GM12891 (cell line): ENCODE results near the gene ILK.
A peak's percentile ranks its signal among the peaks of the same experiment; 100 is the strongest.

Experiments
- DNase-seq: peaks from one replicate; pipeline ENCODE4 v3.0.0; 2011; ENCODE audit warnings: low spot score; ENCODE audit not compliant: insufficient read length
- FAIRE-seq: peaks from 2 replicates; lab custom pipeline; 2011; peaks lifted over from hg19 to GRCh38; lab: Jason Lieb, UNC
- PAX5 ChIP-seq: IDR thresholded peaks from 2 replicates; pipeline ENCODE4 v1.6.1; 2011; ENCODE audit warnings: low read length, moderate library complexity, mild to moderate bottlenecking; ENCODE audit not compliant: insufficient read depth, severe bottlenecking
- POLR2A ChIP-seq: IDR thresholded peaks from 2 replicates; pipeline ENCODE4 v1.6.1; 2011; ENCODE audit warnings: low read depth, low read length, control low read depth
- POLR2AphosphoS5 ChIP-seq: IDR thresholded peaks from 2 replicates; pipeline ENCODE4 v1.6.1; 2011; ENCODE audit warnings: low read depth, low read length, control low read depth
- POU2F2 ChIP-seq: IDR thresholded peaks from 2 replicates; pipeline ENCODE4 v1.6.1; 2011; ENCODE audit warnings: low read depth, mild to moderate bottlenecking, control low read depth, low read length, moderate library complexity
- SPI1 ChIP-seq: IDR thresholded peaks from 2 replicates; pipeline ENCODE4 v1.6.1; 2011; ENCODE audit warnings: low read depth, low read length, control low read depth
- TAF1 ChIP-seq: IDR thresholded peaks from 2 replicates; pipeline ENCODE4 v1.6.1; 2011; ENCODE audit warnings: low read depth, low read length, control low read depth

Gene ILK

DNA sequence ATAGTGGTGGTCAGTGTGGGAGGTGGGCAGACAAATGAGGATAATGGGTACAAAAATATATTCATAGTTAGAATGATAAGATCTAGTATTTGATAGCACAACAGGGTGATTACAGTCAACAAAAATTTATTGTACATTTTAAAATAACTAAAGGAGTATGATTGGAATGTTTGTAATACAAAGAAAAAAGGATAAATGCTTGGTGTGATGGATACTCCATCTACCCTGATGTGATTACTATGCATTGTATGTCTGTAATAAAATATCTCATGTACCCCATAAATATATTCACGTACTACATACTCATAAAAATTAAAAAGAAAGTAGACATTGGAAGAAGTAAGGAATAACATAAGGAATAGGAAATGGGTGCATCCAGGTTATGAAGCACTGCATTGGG is 15.6 kb upstream of the ILK start:
- FAIRE-seq (no peak), DNase-seq (no peak)
- TF ChIP-seq POLR2A: no peak
- no peak for TF ChIP-seq SPI1
- no peak for TF ChIP-seq TAF1

DNA sequence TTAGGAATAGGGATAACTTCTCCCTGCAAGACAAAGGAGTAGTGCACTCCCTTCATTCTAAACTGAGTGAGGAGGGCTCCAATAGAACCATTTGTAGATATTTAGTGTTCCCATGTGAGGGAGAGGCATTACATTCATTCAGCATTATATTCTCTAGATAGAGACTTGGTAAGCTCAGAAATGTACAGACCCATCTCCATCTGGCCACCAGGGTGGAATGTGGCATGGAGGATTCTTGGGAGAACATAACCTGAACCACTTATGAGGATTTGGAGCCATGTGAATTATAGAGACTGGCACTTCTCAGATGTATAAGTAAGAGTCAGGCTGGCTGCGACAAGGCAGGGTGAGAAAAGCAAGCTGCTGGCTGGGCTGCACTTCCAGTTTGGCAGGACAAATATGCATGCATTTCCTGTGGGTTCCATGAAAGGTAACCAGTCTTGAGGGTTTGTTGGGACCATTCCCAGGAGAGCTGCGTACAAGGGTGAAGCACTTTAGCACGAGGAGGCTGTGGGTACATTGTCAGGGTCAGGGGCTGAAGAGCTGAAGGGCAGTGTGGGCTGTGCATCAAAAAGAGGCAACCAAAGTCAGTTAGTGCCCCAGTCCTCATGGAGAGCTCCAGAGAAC is 9.3 kb upstream of the ILK start:
- FAIRE-seq: no peak
- no peak for TF ChIP-seq TAF1
- no peak for TF ChIP-seq POLR2A
- TF ChIP-seq PAX5: no peak
- no peak for TF ChIP-seq POLR2AphosphoS5

DNA sequence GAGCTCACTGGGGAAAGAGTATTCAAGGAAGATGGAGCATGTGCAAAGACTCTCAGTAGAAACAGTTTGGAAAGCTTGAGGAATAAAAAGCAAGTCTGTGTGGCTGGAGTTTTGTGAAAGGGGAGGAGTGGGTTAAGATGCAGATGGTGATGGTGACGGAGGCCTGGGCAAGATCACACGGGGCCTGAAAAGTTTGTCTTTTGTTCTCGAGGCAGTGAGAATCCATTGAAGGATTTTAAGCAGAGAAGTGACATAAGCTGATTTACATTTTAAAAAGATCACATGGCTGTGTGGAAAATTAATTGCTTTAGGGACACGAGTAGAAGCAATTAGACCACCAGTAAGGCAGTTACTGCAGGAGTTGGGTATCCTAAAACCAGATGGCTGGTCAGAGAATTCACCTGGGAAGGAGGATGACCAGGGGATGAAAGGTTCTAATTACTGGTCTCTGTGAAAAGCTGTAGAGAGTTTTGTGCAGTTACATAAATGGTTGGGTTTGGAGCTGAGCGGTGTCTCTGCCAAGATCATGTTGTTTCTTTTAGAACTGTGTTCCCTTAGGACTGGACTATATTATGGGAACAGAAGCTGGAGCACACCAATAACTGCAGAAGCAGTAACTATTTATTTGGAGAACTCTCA is 7.2 kb upstream of the ILK start:
- DNase-seq (no peak), FAIRE-seq (no peak)
- no peak for TF ChIP-seq POLR2A
- TF ChIP-seq POU2F2: no peak
- no peak for TF ChIP-seq PAX5
- no peak for TF ChIP-seq POLR2AphosphoS5
- TF ChIP-seq TAF1: no peak
- TF ChIP-seq SPI1: no peak

More for the DNA sequence above, 9.3 kb upstream of the ILK start:
- DNase-seq: no peak

DNA sequence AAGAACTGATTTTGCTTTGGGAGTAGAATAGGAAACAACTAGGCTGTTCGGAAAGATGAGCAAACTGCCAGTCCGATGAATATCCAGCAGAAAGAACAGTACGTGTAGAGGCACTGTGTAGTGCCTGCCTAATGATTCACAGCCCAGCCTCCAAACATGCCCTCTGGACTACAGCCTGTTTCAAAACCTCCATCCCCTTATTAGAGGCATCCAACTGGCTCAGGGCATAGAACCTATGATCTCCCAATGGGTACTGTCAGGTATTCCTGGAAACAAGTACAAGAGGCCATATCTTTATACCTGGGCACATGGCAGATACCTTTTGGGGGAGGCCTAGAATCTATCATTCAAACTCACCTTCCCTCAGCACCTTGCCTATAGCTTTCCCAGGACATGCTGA is 5.0 kb upstream of the ILK start:
- DNase-seq: no peak
- FAIRE-seq: no peak
- TF ChIP-seq PAX5 (no peak), TAF1 (no peak), POLR2AphosphoS5 (no peak), POLR2A (no peak), SPI1 (no peak), POU2F2 (no peak)

DNA sequence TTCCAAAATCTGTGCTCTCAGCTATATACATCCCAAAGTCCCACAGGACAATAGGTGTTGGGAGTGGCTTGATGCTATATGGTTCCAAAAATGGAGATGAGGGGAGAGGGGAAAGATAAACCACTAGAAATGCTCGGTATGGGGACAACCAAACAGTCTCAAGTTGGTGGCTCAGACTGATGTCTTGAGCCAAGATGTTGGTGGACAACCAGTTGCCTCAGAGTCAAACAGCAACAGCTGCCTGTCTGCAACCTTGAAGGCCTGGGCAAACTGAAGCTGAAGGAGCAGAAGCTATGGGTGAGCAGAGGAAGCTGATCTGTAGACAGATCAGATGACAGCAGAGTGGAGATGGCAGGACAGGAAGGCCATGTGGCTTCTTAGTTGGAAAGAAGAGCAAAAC is 4.1 kb upstream of the ILK start:
- FAIRE-seq: no peak
- DNase-seq: no peak
- no peak for TF ChIP-seq TAF1
- no peak for TF ChIP-seq SPI1
- no peak for TF ChIP-seq POLR2AphosphoS5
- no peak for TF ChIP-seq POU2F2
- TF ChIP-seq PAX5: no peak
- TF ChIP-seq POLR2A: no peak

DNA sequence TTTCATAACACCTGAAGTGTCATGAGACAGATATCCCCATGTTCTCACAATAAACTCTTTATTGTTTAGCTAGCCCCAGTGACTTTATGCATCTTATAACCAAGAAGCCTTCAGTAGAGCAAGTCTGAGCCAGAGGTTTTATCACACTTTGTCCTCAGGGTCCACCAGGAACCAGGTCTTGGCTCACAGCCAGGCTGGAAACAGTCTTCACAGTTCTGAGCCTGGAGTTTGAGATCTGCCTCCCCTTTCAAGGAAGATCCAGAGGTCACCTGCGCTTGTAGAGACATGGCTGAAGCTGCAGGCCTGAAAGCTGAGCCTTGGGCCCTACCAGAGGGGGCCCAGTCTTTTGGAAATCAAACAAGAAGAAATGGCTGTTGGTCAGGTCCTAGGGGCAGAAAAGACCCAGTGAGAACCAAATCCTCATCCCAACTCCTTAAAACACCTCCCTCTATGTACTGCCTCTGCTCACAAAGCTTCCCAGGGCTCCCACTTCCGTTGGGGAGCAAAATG is 3.6 kb upstream of the ILK start:
- FAIRE-seq: no peak
- TF ChIP-seq POLR2A: no peak
- TF ChIP-seq PAX5: no peak
- no peak for TF ChIP-seq SPI1
- no peak for TF ChIP-seq POLR2AphosphoS5
- no peak for TF ChIP-seq POU2F2
- no peak for TF ChIP-seq TAF1

DNA sequence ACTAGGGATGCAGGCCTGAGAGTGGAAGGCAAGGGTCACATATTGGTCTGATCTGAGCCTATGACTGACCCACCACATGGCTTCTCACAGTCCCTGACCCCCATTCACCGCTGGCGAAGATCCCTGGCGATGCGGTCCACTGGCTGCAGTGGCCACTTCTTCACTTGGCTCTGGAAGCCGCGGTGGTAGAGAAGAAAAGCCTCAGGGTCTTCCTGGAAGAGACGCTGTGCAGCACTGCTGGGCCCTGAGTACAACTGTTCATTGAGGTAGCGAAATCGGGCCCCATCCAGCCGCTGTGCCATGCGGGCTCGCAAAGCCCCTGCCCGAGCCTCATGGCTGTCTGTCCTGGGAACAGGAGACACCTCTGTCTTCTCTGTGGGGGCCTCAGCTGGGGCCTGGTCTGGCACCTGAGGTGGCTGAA is 2.5 kb upstream of the ILK start:
- TF ChIP-seq PAX5: no peak
- TF ChIP-seq POU2F2: no peak
- TF ChIP-seq TAF1: no peak
- no peak for TF ChIP-seq SPI1
- TF ChIP-seq POLR2AphosphoS5: no peak
- TF ChIP-seq POLR2A: no peak
- DNase-seq (no peak), FAIRE-seq (no peak)

More for the DNA sequence above, 3.6 kb upstream of the ILK start:
- DNase-seq: no peak

DNA sequence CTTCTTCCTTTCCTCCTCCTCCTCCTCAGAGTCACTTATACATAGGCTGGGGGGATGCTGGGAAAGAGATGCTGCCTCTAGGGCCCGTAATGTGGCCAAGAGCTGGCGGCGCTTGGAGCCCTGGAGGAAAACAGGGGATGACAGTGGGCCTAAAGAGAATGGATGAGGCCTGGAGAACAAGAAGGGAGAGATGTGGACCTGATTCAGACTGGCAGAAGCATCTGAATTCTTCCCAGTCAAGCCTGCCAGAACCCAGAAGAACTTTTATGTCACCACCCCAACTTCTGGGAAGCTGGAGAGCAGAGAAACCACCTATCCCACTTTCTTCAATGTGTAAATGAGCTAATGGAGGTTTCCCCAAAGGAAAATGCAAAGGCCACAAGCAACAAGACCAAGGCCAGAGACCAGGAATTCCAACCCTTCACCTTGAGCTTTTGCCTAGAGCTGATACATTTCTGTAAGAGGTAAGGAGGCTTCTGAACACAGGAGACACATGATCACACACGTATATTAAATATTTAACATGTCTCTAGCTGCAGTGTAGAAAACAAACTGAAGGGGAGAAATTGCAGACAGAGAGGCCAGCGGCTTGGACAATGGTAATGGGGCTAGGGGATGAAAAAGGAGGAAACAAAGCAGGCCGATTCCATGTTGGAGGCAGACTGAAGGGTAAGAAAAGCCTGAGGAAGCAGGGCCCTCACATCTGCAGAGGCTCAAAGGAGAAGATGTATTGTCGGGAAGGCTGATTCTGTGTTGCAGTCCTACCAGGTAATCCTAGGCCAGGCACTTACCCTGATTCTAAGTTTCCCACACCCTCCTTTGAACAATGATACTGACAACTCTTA is 1.3 kb upstream of the ILK start:
- DNase-seq (no peak), FAIRE-seq (no peak)
- no peak for TF ChIP-seq POLR2A
- TF ChIP-seq PAX5: no peak
- TF ChIP-seq SPI1: no peak
- TF ChIP-seq POU2F2: no peak

DNA sequence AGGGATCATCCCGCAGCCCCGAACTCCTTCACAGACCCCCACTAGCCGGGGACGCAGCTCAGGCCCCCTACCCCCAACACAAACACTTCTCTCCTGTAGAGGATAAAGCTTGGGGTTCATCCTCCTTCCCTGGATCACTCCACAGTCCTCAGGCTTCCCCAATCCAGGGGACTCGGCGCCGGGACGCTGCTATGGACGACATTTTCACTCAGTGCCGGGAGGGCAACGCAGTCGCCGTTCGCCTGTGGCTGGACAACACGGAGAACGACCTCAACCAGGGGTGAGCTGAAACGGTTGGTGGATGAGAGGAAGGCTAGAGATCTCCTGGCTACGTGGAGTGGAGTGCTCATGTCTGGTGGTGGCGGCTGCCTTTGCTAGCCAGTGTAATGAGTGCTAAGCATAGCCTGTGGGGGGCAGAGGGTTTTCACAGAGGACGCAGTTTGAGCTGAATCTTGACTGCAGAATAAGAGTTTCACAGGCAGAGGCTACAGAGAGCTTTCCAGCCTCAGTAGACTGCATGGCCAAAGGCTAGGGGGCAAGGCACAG is 580 bp downstream of the ILK start:
- FAIRE-seq (peak; percentile 92), DNase-seq (no peak)

More for the DNA sequence above, 580 bp downstream of the ILK start:
- TF ChIP-seq POU2F2 (no peak), PAX5 (no peak), POLR2A (no peak), POLR2AphosphoS5 (0 out of 2 replicates have a peak, but pooled peaks have one; percentile 41), TAF1 (peak; percentile 36; the same call in 1 of the 2 replicates), SPI1 (no peak)
